ENCODE measurements around the gene HSPB2. TPM values are rescaled to one million over a fixed set of nuclear protein-coding genes. Genes with fewer than 3 reads are reported as not detected.

HSPB2 gene
- total and polyA plus RNA-seq, 2 of the 8 experiments (the other 6 are each of a cell fraction or from before 2014, with no cell fraction given): 0.32 to 0.86 TPM

- WGBS, 2 experiments (ENCODE audit: extremely low coverage in 1 of 2, insufficient coverage in 1 of 2, insufficient read length in 1 of 2, insufficient replicate concordance in 2 of 2, low coverage in 1 of 2, low lambda C conversion rate in 2 of 2, missing lambda C conversion rate in 1 of 2): 2% methylated on average over 41 of the region's 55 CpGs; no CpG with 5 or more reads in 1 of the 2 experiments
- Histone ChIP-seq H3K79me2 (ENCODE audit: control insufficient read depth in 1 of 2, insufficient read depth in 2 of 2, low read length in 2 of 2) (no peaks in the 10 kb centered on the region), H4K8ac (ENCODE audit: extremely low read depth, insufficient read depth, low read length) (peak within 1 kb of the TSS; percentile 91; the same call in 1 of the 2 replicates), H3K4me1 (replicated peaks in 1 of 4; ENCODE audit: control insufficient read depth in 3 of 4, insufficient read depth in 4 of 4, low read length in 3 of 4) (no peaks in the 10 kb centered on the region), H4K5ac (ENCODE audit: insufficient read length, low read depth, low read length) (peak within 1 kb of the TSS; percentile 89), H3K23ac (ENCODE audit: insufficient read length) (no peak within 1 kb of the TSS), H3K9ac (replicated peaks in 1 of 4; ENCODE audit: extremely low read depth in 1 of 4, low read depth in 3 of 4, low read length in 3 of 4) (peak within 1 kb of the TSS; percentile 68 to 89 (median 82)), H4K20me1 (replicated peaks in 1 of 2; ENCODE audit: control insufficient read depth in 1 of 2, insufficient read depth in 2 of 2, low read length in 2 of 2) (no peaks in the 10 kb centered on the region), H3K27ac (ENCODE audit: low read depth, low read length) (peak within 1 kb of the TSS; percentile 95), H3K23me2 (ENCODE audit: low read depth, low read length) (peaks cover 2% of the 10 kb centered on the region; the same call in 1 of the 2 replicates), H2AK5ac (ENCODE audit: low read depth, low read length) (peak within 1 kb of the TSS; percentile 43; the same call in 1 of the 2 replicates), H3K79me1 (ENCODE audit: low read depth, low read length) (0 out of 2 replicates have a peak, but pooled peaks cover 2% of the 10 kb centered on the region), H2BK12ac (ENCODE audit: low read depth, low read length) (peak within 1 kb of the TSS; percentile 40; the same call in 1 of the 2 replicates), H2AFZ (ENCODE audit: low read length) (peak within 1 kb of the TSS; percentile 96), H3K4me2 (ENCODE audit: insufficient read depth in 1 of 2, low read depth in 2 of 2, low read length in 2 of 2) (peak within 1 kb of the TSS; percentile 80 to 95), H3K18ac (ENCODE audit: extremely low read depth, low read length) (peak within 1 kb of the TSS; percentile 86; the same call in 1 of the 2 replicates), H3K27me3 (replicated peaks in 1 of 4; ENCODE audit: control insufficient read depth in 3 of 4, extremely low read depth in 1 of 4, insufficient read depth in 3 of 4, low read length in 3 of 4) (no peaks in the 10 kb centered on the region), H3K56ac (replicated peaks; ENCODE audit: insufficient read length, low read depth, low read length) (peak within 1 kb of the TSS; percentile 59), H2BK5ac (ENCODE audit: low read depth, low read length) (peak within 1 kb of the TSS; percentile 97), H3K9me3 (ENCODE audit: insufficient read depth in 2 of 2, low read depth in 1 of 2, low read length in 1 of 2) (no peaks in the 10 kb centered on the region), H2BK20ac (ENCODE audit: low read length) (no peak within 1 kb of the TSS), H2BK15ac (ENCODE audit: low read length) (0 out of 2 replicates have a peak within 1 kb of the TSS, but pooled peaks have one; percentile 84), H2BK120ac (replicated peaks; ENCODE audit: low read depth, low read length) (peak within 1 kb of the TSS; percentile 11), H3K4ac (replicated peaks; ENCODE audit: insufficient read length, low read depth, low read length) (peak within 1 kb of the TSS; percentile 73), H3K36me3 (ENCODE audit: control insufficient read depth in 2 of 4, insufficient read depth in 4 of 4, low read length in 3 of 4) (no peaks in the 10 kb centered on the region), H3K14ac (ENCODE audit: insufficient read length) (no peak within 1 kb of the TSS), H4K91ac (replicated peaks; ENCODE audit: insufficient read length, low read length) (peak within 1 kb of the TSS; percentile 81), H3K4me3 (ENCODE audit: extremely low read depth in 1 of 4, insufficient read depth in 2 of 4, low read depth in 3 of 4, low read length in 4 of 4) (peak within 1 kb of the TSS; percentile 66 to 93 (median 82))
- DNase-seq (ENCODE audit: low read depth in 1 of 2, low spot score in 2 of 2): peak; percentile 94 to 98
- FAIRE-seq: peak; percentile 72
- ChIA-PET POLR2A (ENCODE audit: partially characterized antibody) (interaction anchor here (1.2 to 1.5 kb wide), 3 partner anchors 8 to 112 kb away, joined by 4 to 6 read pairs (median 4); partner anchors contain the start of gene ALG9), CTCF (ENCODE audit: partially characterized antibody) (interaction anchor here (0.8 to 6.2 kb wide), 16 partner anchors 10 to 516 kb away, joined by 3 to 36 read pairs (median 4); no protein-coding TSS in a partner anchor)
- no peak for TF ChIP-seq RXRA (IDR thresholded peaks at IDR 0.05; ENCODE audit: insufficient read depth, low read depth, low read length)
- TF ChIP-seq BRCA1 (IDR thresholded peaks at IDR 0.05; ENCODE audit: low read depth, low read length): no peak
- peak; percentile 3; the same call in 1 of the 2 replicates for TF ChIP-seq NRF1 (IDR thresholded peaks at IDR 0.05; ENCODE audit: low read depth, low read length)
- TF ChIP-seq YY1 (IDR thresholded peaks at IDR 0.05; ENCODE audit: low read depth, low read length): peak; percentile 79
- no peak for TF ChIP-seq CEBPB (IDR thresholded peaks at IDR 0.05; ENCODE audit: low read depth, low read length)
- TF ChIP-seq EP300 (IDR thresholded peaks at IDR 0.05; ENCODE audit: borderline replicate concordance in 1 of 2, low read depth in 2 of 2, low read length in 2 of 2): peak in 1 of 2 experiments; percentile 75; a peak in 2 of 3 replicates
- TF ChIP-seq SP2 (IDR thresholded peaks at IDR 0.05; ENCODE audit: low read length): no peak
- peak; percentile 58 for TF ChIP-seq CTBP2 (IDR thresholded peaks at IDR 0.05; ENCODE audit: borderline replicate concordance, insufficient read depth, insufficient read length, low read length)
- TF ChIP-seq ATF3 (IDR thresholded peaks at IDR 0.05; ENCODE audit: insufficient read depth, low read depth, low read length): peak; percentile 84
- TF ChIP-seq TEAD4 (IDR thresholded peaks at IDR 0.05; ENCODE audit: low read depth, low read length): peak; percentile 74; the same call in 1 of the 2 replicates
These were observed 33.5 kb upstream of the HSPB2 start, which contains the start of the genes CFAP68 and FDXACB1 for GRCh38 chr11:111878849-111879636. Gene CFAP68, plus strand, starts transcription at chr11:111879541. Its CDS starts 20 bp downstream, at chr11:111879561. Gene FDXACB1, minus strand, starts transcription at chr11:111879165. Its CDS starts 33 bp downstream, at chr11:111879132.
